BLaER1 treated with 17β-estradiol and CSF1 and Interleukin-3, amounts not matched to agents 10 nM and 100 nM (cell line): Measurements from ENCODE around the gene OLFML2A.

ENCODE experiments used
- H3K27ac ChIP-seq, 11 experiments: shearing (Covaris generic); formaldehyde crosslinking; 2 replicates each; pipeline ENCODE4 v1.8.1; 2022
- H3K27me3 ChIP-seq, 11 experiments: shearing (Covaris generic); formaldehyde crosslinking; 2 replicates each; pipeline ENCODE4 v1.8.1; 2022
- H3K36me3 ChIP-seq, 11 experiments: shearing (Covaris generic); formaldehyde crosslinking; 2 replicates each; pipeline ENCODE4 v1.8.1; 2022
- H3K4me1 ChIP-seq, 10 experiments: shearing (Covaris generic); formaldehyde crosslinking; 2 replicates each; pipeline ENCODE4 v1.8.1; 2022
- H3K4me2 ChIP-seq, 11 experiments: shearing (Covaris generic); formaldehyde crosslinking; 2 replicates each; pipeline ENCODE4 v1.8.1; 2022
- H3K4me3 ChIP-seq, 10 experiments: shearing (Covaris generic); formaldehyde crosslinking; 2 replicates each; pipeline ENCODE4 v1.8.1; 2022
- H3K9ac ChIP-seq, 11 experiments: shearing (Covaris generic); formaldehyde crosslinking; 2 replicates each; pipeline ENCODE4 v1.8.1; 2022
- H3K9me3 ChIP-seq, 11 experiments: shearing (Covaris generic); formaldehyde crosslinking; replicated peaks in 1 of 11; 2 replicates each; pipeline ENCODE4 v1.8.1; 2022
- H4K20me1 ChIP-seq, 11 experiments: shearing (Covaris generic); formaldehyde crosslinking; 2 replicates each; pipeline ENCODE4 v1.8.1; 2022
- Cebpa-rat ChIP-seq, 11 experiments: shearing (Covaris generic); IDR thresholded peaks; 2 replicates each; pipeline ENCODE4 v1.8.1; 2022

OLFML2A gene

DNA sequence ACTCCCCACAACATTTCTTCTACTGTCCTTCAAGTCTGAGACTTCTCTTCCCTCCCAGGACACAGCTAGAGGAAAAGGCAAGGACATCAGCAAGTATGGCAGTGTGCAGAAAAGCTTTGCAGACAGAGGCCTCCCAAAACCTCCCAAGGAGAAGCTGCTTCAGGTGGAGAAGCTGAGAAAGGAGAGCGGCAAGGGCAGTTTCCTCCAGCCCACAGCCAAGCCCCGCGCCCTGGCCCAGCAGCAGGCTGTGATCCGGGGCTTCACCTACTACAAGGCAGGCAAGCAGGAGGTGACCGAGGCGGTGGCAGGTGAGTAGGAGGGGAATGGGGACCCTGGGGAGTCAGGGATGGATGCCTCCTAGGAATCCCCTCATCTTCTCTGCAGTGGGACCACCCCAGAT lies 24.4 kb downstream of the OLFML2A start:
- no peaks in the 10 kb centered on the region for H3K36me3 ChIP-seq
- peak overlapping the region in 2 of 11 experiments; percentile 10 to 38; a peak in 2 of 22 replicates for H3K27ac ChIP-seq
- H3K9me3 ChIP-seq, result no peaks in the 10 kb centered on the region
- peak overlapping the region in 6 of 11 experiments; percentile 24 to 74 (median 68); a peak in 8 of 22 replicates for H3K4me2 ChIP-seq
- H3K4me3 ChIP-seq, result no peak overlapping the region
- H3K27me3 ChIP-seq, result no peaks in the 10 kb centered on the region
- H3K9ac ChIP-seq, result no peak overlapping the region
- TF ChIP-seq Cebpa-rat (IDR thresholded peaks at IDR 0.05), result no peak
- no peaks in the 10 kb centered on the region for H4K20me1 ChIP-seq
- peaks cover 31 to 85% (median 71%) of the 10 kb centered on the region in 10 experiments for H3K4me1 ChIP-seq

- Histone ChIP-seq H3K36me3 (no peaks in the 10 kb centered on the region), H3K4me1 (peaks cover 22 to 74% (median 60%) of the 10 kb centered on the region in 10 experiments), H3K9me3 (no peaks in the 10 kb centered on the region), H3K27ac (peak overlapping the region in 3 of 11 experiments; percentile 19 to 49 (median 41); a peak in 5 of 22 replicates), H3K4me3 (no peak overlapping the region), H3K9ac (peak overlapping the region in 3 of 11 experiments; percentile 9 to 33 (median 13); a peak in 3 of 22 replicates), H3K4me2 (peak overlapping the region; percentile 8 to 74 (median 46); a peak in 19 of 22 replicates), H4K20me1 (no peaks in the 10 kb centered on the region), H3K27me3 (no peaks in the 10 kb centered on the region)
- no peak for TF ChIP-seq Cebpa-rat (IDR thresholded peaks at IDR 0.05)
These were observed 25.5 kb downstream of the OLFML2A start for GRCh38 chr9:124802426-124802825.

DNA sequence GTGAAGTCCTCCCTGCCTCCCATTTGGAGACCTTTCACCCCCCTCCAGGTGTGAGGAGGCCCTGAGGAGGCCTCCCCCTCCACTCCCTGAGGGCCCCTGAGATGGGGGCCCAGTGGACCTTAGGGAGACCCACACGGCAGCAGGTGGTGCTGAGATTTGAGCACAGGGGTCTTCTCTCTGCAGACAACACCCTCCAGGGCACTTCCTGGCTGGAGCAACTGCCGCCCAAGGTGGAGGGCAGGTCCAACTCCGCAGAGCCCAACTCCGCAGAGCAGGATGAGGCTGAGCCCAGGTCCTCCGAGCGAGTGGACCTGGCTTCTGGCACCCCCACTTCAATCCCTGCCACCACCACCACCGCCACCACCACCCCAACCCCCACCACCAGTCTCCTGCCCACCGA lies 27.0 kb downstream of the OLFML2A start:
- Histone ChIP-seq H4K20me1 (no peaks in the 10 kb centered on the region), H3K9me3 (no peaks in the 10 kb centered on the region), H3K9ac (no peak overlapping the region), H3K4me2 (no peak overlapping the region), H3K36me3 (no peaks in the 10 kb centered on the region), H3K4me1 (peaks cover 10 to 60% (median 47%) of the 10 kb centered on the region in 10 experiments; a peak in 19 of 20 replicates), H3K4me3 (no peak overlapping the region), H3K27me3 (no peaks in the 10 kb centered on the region), H3K27ac (no peak overlapping the region)
- TF ChIP-seq Cebpa-rat (IDR thresholded peaks at IDR 0.05), result no peak

- peaks cover 10 to 47% (median 37%) of the 10 kb centered on the region in 10 experiments; a peak in 19 of 20 replicates for H3K4me1 ChIP-seq
- no peaks in the 10 kb centered on the region for H3K9me3 ChIP-seq
- no peaks in the 10 kb centered on the region for H3K36me3 ChIP-seq
- H3K4me3 ChIP-seq, result no peak overlapping the region
- TF ChIP-seq Cebpa-rat (IDR thresholded peaks at IDR 0.05), result no peak
- no peaks in the 10 kb centered on the region for H3K27me3 ChIP-seq
- no peaks in the 10 kb centered on the region for H4K20me1 ChIP-seq
- no peak overlapping the region for H3K9ac ChIP-seq
- H3K27ac ChIP-seq, result no peak overlapping the region
- peak overlapping the region in 7 of 11 experiments; percentile 10 to 61 (median 29); a peak in 9 of 22 replicates for H3K4me2 ChIP-seq
These were observed 28.3 kb downstream of the OLFML2A start for GRCh38 chr9:124805186-124805585.

DNA sequence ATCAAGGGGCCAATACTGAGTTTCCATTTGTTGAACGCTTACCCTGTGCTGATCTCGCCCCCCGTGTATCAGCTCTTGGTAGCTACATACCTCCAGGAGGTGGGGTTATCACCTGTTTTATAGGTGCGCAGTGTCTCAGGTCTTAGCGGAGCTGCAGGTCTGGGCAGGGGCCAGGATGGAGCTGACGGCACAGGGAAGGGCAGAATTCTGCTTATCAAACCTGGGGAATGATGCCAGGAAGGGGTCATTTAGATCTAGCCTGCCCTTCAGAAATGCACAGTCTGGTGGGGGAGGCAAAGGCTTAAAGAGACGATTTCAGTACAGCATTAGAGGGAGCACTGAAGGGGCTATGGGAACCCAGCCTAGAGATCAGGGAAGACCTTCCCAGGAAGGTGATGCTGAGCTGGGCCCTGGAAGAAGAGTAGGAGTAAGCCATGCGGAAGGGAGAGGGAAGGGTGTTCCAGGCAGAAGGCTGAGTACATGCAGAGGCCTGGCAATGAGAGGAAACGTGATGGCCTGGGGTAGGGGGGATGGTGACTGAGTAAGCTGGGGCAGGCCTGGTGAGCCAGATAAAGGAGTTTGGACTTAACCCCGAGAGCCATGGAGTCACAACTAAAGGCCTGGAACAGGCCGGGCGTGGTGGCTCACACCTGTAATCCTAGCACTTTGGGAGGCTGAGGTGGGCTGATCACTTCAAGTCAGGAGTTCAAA lies 31.5 kb downstream of the OLFML2A start:
- Histone ChIP-seq H3K27me3 (no peaks in the 10 kb centered on the region), H3K4me3 (no peak overlapping the region), H3K27ac (no peak overlapping the region), H3K9ac (no peak overlapping the region), H3K4me1 (peaks cover 0 to 25% (median 11%) of the 10 kb centered on the region in 10 experiments; a peak in 13 of 20 replicates), H4K20me1 (no peaks in the 10 kb centered on the region), H3K9me3 (no peaks in the 10 kb centered on the region), H3K4me2 (no peak overlapping the region), H3K36me3 (no peaks in the 10 kb centered on the region)
- TF ChIP-seq Cebpa-rat (IDR thresholded peaks at IDR 0.05), result no peak

DNA sequence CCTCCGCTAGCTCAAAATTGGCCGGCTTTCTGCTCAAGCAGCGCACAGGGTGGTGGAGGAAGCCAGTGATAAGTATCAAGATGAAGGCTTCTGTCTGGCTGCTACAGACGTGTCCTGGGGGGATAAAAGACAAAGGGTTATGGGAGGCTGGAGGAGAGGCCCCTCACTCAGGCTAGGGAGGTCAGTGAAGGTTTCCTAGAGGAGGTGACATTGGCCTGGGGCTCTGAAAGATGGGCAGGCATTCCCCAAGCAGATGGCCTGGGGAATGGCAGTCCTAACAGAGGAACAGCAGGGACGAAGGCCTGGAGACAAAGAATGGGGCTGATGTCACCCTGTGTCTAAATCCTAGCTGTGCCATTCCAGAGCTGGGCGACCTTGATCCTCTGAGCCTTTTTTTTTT lies 32.3 kb downstream of the OLFML2A start:
- no peak overlapping the region for H3K4me2 ChIP-seq
- H3K9me3 ChIP-seq, result no peaks in the 10 kb centered on the region
- H3K36me3 ChIP-seq, result no peaks in the 10 kb centered on the region
- peaks cover 0 to 25% (median 11%) of the 10 kb centered on the region in 10 experiments; a peak in 13 of 20 replicates for H3K4me1 ChIP-seq
- no peak for TF ChIP-seq Cebpa-rat (IDR thresholded peaks at IDR 0.05)
- H4K20me1 ChIP-seq, result no peaks in the 10 kb centered on the region
- H3K4me3 ChIP-seq, result no peak overlapping the region
- H3K27ac ChIP-seq, result no peak overlapping the region
- H3K9ac ChIP-seq, result no peak overlapping the region
- H3K27me3 ChIP-seq, result no peaks in the 10 kb centered on the region

- no peak overlapping the region for H3K27ac ChIP-seq
These were observed 33.0 kb downstream of the OLFML2A start for GRCh38 chr9:124809741-124810500.

DNA sequence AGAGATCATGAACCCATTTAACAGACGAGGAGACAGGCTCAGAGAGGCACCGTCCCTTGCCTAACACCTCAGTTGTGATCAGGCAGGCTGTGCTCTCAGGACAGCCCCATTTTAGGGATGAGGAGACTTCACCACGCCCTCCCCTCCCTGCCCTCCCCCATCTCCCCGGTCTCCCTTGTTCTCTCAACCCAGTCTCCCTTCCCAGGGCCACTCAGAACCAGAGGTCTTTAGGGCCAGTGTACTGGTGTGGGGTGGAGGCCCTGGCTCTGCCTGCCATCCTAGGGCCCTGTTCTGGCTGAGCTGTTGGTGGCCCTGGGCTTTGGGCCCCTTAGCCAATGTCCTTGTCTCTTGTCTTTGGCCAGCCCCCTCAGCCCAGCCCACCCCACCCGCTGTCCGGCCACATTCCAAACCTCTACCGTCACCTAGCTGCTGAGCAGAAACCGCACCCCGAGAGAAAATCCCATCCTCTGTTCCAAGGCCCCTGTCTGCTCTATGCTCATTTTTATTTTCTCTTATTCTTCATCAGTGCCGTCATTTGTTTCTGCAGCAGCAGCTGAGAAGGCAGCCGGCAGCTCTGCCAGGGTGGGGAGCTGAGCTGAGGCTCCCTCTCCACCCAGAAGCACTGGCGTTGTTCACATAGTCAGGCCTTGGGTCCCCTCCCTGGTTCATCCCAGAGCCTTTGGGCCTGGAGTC lies 33.9 kb downstream of the OLFML2A start:
- Histone ChIP-seq H3K4me1 (peaks cover 0 to 14% (median 5%) of the 10 kb centered on the region in 10 experiments; a peak in 12 of 20 replicates), H3K9ac (no peak overlapping the region), H3K36me3 (no peaks in the 10 kb centered on the region), H3K27me3 (no peaks in the 10 kb centered on the region), H3K9me3 (no peaks in the 10 kb centered on the region), H4K20me1 (no peaks in the 10 kb centered on the region), H3K4me2 (no peak overlapping the region), H3K27ac (no peak overlapping the region), H3K4me3 (no peak overlapping the region)
- no peak for TF ChIP-seq Cebpa-rat (IDR thresholded peaks at IDR 0.05)

More at GRCh38 chr9:124809741-124810500, 33.0 kb downstream of the OLFML2A start:
- no peak overlapping the region for H3K9ac ChIP-seq
- H3K9me3 ChIP-seq, result no peaks in the 10 kb centered on the region
- H4K20me1 ChIP-seq, result no peaks in the 10 kb centered on the region
- no peak for TF ChIP-seq Cebpa-rat (IDR thresholded peaks at IDR 0.05)
- H3K27me3 ChIP-seq, result no peaks in the 10 kb centered on the region
- H3K4me1 ChIP-seq, result peaks cover 0 to 23% (median 10%) of the 10 kb centered on the region in 10 experiments; a peak in 13 of 20 replicates
- no peaks in the 10 kb centered on the region for H3K36me3 ChIP-seq
- no peak overlapping the region for H3K4me3 ChIP-seq
- H3K4me2 ChIP-seq, result no peak overlapping the region

DNA sequence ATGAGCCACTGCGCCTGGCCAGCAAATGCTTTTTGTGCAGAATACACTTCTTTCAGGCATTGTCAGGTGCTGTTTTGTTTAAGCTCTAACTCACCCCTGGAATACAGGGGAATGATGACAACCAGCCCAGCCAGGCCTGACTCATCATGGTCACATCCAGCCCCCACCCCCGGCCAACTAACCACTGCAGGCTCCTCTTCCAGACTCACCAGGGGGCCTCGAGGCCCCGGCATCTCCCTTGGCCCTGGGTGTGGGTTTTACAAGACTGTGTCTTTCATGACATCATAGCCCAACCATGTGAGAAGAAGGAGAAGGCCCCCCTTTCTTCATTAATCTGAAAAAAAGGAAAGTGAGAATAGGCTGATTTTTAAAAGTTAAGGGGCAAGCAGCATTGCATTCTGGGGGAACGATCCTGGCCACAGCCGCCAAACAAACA lies 35.5 kb downstream of the OLFML2A start:
- H3K4me2 ChIP-seq, result peak overlapping the region in 3 of 11 experiments; percentile 2 to 25 (median 24); a peak in 4 of 22 replicates
- no peak overlapping the region for H3K27ac ChIP-seq
- peaks cover 0 to 12% (median 4%) of the 10 kb centered on the region in 10 experiments; a peak in 5 of 20 replicates for H3K4me1 ChIP-seq
- no peaks in the 10 kb centered on the region for H4K20me1 ChIP-seq
- no peaks in the 10 kb centered on the region for H3K9me3 ChIP-seq
- H3K36me3 ChIP-seq, result no peaks in the 10 kb centered on the region
- H3K4me3 ChIP-seq, result no peak overlapping the region
- H3K9ac ChIP-seq, result no peak overlapping the region
- TF ChIP-seq Cebpa-rat (IDR thresholded peaks at IDR 0.05), result no peak
- H3K27me3 ChIP-seq, result no peaks in the 10 kb centered on the region
